Brain pericyte (primary cell): ENCODE results near the gene MOCS2.
"Not testable (repeated sequence)": the region's sequence is repeated elsewhere in the genome, so short reads cannot be mapped to it uniquely, and the experiment has no call there.

Source experiments
- DNase-seq: peaks from one replicate; pipeline ENCODE4 v3.0.0-alpha.2; 2012; ENCODE audit warnings: low read depth, low spot score

The MOCS2 gene, protein sequence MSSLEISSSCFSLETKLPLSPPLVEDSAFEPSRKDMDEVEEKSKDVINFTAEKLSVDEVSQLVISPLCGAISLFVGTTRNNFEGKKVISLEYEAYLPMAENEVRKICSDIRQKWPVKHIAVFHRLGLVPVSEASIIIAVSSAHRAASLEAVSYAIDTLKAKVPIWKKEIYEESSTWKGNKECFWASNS

DNA sequence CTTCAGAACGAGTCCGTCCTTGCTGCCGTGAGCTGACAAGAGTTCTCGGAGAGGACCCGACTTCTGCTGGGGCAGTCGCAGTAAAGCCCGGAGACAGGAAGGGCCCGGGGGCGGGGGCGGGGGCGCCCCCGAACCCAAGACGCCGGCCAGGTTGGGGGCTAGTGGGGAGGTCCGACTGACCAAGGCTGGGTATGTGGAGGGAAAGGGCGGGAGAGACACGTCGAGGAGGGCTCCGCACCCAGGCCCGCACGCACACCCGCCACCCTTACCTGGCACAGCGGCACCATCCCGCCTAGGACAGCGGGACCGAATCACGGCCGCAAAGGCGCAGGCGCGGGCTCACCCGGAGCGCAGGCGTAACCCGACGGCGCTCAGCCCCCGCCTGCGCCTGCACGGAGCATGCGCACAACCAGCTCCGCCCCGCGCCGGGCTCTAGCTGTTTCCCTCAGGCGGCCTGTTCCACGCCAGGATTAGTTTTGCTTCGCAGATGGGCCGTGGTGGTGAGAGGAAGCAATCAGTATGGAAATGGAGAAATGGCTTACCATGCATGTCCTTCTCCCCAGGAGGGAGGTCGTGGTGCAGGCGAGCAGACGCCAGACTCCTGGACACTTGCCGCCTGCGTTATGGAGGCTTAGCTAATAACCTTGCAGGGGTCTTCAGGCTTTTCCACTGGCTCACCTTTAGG, at the start of gene MOCS2:
Gene MOCS2, minus strand, starts transcription at position 315 of the 685 bp plus-strand sequence. CDS start 2,583 bp downstream, outside the sequence.
- DNase-seq: peak; percentile 60

DNA sequence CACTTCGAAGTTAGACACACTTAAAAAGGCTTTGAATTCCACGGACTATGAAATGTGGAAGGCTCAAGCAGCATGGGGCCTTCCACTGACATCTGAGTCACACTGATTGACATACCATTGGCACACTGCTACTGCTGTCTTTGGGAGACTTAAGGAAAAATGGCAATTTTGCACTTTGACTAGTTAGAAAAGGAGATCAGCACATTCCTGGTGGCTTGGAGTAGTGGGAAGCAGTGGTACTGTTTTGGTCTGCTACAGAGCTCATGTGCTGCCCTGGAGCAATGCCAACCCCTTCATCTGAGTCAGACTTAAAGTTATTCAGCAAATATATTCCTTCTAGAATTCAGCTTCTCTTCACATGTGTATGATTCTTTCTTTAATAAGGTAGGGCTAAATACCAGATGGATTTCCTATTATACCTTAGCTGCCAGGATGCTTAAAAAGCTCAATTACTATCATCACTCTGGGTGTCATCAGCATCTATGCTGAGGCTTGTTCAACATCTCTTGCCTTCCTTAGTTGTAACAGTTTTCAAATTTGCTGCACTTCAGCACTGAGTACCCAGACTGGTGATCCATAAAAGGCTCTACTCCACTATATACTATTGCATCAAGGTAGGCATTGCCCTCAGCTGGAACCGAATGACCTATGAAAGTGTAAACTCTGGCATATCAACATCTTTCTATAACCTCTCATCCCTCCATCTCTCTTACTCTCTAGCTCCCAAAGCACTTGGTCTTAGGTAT, 42.3 kb upstream of the MOCS2 start:
- DNase-seq: peak; percentile 73

DNA sequence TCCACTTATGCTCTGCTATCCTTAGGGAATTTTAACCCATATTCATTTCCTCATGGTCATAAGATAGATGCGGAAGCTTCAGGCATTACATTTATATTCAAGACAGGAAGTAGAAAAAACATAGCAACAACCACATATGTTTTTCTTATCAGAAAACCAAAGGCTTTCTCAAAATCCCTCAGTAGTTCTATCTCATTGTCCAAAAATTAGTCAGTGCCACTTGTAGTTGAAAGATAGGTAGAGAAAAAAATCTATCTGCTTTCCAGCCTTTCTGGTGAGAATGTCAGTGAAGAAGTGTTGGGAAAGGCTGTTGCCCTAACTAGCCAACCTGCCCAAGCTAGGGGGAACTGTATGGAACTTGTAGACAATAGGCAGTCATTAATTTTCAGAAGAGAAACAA, 23.5 kb upstream of the MOCS2 start:
- no peak for DNase-seq

DNA sequence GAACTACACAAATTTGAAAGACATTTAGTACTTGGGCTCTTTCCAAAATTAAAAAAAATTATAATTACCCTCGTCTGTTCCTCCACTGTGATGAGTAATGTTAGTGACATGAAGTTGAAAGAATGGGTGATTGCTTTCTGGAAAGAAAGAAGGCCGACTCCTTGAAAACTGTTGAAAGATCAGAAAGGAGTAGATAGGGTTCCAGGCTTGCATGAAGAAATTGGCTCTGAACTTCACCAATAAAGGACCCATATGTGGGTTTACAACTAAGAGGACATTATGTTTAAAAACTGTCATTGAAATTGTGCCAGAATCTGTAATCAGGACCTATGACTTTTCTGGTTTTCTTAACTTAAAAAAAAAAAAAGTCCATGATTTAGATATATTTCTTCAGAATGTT, 20.7 kb upstream of the MOCS2 start:
- no peak for DNase-seq

DNA sequence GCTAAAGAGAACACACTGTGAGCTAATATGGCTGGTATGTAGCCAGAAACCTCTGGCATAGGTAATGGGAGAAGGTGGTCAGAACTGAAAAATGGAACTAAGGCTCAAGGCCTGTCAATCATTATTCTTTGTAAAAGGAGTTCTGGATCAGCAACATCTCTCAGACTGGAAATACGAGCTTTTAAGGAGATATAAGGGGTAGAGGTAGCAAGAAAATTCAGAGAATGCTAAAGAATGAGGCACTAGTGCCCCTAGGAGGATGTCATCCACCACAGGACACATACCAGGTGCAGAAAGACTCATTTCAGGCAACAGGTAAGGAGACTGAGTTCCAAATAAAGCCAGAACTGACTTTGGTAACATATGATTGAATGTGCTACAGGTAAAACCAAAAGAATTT, 18.9 kb upstream of the MOCS2 start:
- no peak for DNase-seq

DNA sequence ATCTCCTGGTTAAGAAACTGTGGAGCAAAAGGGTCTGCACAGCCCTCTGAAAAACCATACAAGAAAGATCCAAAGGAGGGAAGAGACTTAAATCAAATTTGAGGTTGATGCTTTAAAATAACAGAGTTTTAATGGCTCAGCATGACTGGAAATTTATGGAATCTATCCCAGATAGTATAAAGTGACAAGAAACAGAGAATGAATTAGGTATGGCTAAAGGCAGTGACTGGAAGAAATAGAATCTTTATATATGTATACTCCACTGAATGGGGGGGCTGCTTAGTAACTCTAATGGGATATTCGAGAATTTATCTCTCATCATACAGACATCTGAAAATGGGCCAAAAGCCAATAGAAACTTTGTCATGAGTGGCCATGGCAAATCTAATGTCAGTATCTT, 17.6 kb upstream of the MOCS2 start:
- DNase-seq: no peak

DNA sequence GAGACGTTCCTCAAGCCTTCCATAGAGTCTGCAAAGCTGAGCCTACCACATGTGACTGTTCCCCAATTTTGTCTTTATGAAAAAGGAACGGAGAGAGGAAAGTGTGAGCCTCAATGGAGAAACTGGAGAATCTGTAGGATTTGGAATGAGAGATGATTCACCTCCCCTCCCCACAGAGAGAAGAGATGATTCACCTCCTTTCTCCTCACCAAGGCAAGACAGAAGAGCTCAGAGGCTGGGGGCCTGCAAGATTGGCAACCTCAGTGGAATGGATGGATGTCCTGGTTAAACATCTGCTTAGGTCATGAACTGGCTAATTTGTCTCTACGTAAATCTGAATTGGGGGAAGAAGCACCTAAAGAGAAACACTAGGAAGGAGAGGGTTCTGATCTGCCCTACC, 17.0 kb upstream of the MOCS2 start:
- DNase-seq: no peak

DNA sequence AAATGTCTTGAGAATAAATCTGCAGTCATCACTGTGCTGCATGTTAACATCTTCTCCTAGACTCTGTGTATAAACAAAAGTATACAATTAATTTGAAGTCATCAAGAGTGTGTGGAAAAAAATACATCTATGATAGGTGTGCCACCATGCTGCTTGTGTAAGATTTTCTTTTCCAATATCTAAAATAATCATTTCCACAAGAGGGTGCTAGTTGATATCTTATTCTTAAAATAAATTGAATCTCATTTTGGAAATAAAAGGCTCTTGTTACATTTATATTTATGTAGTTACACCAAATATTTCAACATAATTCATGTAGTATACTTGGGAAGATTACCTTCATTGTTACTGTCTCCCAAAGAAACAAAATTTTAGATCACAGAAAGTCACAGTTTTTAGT, 14.1 kb upstream of the MOCS2 start:
- DNase-seq: no peak

DNA sequence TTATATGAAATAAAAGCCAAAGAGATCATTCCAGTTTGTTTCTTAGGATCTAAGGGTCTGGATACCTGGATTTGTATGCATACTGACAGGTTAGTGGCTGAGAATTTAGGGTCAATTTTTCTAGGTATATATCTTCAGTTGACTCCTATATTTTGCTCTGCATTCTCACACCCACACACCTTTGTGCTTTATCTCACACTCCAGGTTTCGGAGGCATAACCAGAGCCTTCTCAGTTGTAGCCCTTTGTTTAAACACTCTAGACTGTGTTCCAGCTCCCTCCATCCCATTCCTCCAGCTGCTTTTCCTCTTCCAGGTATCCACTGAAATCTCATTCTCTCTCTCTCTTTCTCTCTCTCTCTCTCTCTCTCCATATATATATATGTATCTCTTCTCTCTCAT, 10.6 kb upstream of the MOCS2 start:
- DNase-seq: no peak

DNA sequence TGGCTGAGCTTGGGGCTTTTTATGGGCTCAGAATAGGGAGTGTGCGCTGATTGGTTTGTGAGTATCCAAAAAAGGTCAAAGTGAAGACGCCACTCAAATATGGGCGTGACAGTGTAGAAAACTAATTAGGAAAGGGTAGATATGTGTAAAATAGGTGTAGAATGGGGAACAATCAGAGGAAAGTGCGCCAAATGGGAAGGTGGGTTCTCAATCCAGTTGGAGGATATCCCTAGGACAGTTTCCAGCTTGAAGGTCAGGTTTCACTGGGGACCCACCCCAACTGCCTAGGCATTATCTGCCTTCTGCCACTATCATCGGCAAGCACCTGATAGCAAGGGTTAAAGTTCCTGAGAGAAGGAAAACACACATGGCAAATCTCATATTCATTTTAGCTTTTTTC, 9.3 kb upstream of the MOCS2 start:
- no peak for DNase-seq

DNA sequence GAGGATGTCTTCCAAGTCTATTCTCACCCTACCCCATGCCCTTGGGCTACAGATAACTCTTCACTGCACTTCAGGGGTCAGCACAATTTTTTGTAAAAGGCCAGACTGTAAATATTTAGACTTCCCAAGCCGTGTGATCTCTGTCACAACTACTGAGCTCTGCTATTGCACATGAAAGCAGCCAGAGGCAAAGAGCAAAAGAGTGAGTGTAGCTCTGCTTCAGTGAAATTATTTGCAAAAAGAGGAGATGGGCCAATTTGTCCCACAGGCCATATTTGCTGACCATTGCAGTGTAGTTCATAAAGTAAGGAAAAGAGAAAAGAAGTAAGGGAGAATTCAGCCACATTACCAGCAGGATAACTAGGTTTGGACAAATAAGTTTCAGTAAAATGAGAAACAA, 7.0 kb upstream of the MOCS2 start:
- DNase-seq: no peak

DNA sequence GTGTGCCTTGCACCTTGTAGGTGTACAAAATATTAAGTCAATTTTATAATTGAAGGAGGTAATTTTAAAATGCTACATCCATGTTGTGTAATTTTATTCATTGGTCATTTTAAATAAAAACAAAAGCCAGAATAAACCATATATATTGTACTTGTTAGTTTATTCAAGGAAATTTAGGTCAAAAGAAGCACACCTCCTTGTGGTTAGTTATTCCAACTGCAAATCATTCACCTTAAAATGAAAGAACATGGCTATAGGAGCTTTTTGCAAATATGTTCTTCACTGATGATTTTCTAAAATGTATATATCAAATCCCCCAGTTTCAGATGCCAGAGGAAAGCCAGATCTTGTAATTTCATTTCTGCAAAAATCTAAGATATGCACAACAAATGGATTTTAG, 5.4 kb upstream of the MOCS2 start:
- no peak for DNase-seq

DNA sequence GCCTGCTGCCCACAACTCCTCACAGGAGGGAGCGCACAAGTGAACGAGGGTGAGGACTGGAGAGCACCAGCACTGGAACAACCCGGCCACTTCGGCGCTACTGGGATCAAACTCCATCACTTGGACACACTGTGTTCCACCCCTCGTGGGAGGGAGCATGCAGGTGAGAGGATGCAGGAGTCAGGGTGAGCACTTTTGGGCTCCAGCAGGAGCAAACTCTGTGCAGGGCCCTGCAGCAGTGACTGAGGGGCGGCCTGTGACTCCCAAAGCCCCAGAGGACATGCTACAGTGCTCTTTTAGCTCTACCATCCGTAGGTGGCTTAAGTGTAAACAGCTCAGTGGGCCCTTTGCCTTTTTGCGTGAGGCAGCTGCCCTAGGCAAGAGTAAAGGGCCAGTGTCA, 4.4 kb upstream of the MOCS2 start:
- DNase-seq: no peak

DNA sequence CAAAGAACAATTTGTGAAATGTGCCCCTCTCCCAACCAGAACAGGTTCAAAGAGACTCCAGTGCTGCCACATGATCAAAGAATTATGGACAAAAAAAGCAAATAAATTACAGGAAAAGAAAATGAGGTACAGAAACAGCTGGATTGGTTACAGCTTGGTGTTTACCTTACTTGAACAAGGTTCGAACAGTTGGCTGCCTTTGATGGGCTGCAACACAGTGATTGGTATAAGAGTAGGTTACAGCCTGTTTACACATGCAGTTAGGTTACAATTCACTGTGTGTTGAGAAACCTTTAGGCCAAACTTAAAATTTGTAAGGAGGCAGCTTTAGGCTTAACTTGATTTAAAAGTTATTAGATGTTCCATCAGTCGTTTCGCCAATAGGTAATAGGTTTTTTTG, 3.4 kb upstream of the MOCS2 start:
- no peak for DNase-seq

DNA sequence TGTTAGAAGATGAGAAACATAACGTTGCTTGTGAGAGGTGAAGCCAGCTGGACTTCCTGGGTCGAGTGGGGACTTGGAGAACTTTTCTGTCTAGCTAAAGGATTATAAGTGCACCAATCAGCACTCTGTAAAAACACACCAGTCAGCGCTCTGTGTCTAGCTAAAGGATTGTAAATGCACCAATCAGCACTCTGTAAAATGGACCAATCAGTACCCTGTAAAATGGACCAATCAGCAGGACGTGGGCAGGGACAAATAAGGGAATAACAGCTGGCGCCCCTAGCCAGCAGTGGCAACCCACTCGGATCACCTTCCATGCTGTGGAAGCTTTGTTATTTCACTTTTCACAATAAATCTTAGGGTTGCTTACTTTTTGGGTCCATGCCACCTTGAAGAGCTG, 2.8 kb upstream of the MOCS2 start:
- DNase-seq: not testable (repeated sequence)

DNA sequence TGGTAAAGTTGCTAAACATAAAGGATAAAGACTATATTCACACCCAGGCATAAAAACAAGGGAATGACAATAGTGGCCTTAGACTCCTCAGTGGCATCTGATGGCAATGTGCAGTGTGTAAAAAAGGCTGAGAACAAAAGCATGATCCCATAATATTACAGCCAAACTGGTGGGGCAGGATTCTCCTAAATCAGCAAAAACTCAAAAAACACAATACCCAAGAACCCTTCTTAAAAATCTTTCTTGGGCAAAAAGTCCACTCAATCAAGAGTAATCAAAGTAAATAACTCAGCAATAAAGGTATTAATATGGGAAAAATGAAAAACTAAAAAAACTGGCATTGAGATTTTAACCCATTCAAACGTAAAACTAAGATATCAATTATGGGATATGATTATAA, 1.6 kb upstream of the MOCS2 start:
- DNase-seq: no peak

DNA sequence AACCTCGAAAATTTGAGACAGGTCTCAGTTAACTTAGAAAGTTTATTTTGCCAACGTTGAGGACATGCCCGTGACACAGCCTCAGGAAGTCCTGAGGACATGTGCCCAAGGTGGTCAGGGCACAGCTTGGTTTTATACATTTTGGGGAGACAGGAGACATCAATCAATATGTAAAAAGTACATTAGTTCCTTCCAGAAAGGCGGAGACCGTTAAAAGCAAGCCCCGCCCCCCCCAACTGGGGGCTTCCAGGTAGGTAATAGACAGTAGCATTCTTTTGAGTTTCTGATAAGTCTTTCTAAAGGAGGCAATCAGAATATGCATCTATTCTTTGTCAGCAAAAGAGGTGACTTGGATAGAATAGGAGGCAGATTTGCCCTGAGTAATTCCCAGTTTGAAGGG, 599 bp upstream of the MOCS2 start:
- no peak for DNase-seq

DNA sequence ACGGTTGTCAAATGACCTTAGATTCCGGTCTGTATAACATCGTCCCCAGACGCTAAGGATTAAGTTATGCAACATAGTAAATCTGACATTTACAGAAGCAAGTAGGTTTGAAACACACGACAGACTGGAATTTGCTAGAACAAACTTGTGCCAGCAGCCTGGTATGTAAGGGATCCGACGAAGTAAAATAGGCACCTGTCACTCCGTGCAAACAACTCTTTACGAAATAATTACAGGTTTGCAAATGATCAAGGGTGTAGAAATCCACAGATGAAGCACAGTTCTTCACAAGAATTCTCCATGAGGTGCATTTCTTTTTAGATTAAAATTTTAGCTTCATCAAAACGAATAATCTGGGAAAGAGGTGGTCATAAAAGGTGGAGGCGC, 508 bp downstream of the MOCS2 start:
- no peak for DNase-seq

DNA sequence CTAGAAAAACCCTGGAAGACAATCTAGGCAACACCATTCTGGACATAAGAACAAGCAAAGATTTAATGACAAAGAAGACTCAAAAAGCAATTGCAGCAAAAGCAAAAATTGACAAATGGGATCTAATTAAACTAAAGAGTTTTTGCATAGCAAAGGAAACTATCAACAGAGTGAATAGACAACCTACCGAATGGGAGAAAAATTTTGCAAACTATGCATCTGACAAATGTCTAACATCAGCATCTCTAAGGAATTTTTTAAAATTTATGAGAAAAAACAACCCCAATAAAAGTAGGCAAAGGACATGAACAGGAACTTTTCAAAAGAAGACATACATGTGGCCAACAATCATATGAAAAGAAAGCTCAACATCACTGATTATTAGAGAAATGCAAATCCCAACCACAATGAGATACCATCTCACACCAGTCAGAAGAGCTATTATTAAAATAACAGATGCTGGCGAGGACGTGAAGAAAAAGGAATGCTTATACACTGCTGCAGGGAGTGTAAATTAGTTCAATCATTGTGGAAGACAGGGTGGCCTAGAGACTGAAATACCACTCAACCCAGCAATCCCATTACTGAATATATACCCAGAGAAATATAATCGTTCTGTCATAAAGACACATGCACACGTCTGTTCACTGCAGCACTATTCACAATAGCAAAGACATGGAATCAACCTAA, 3.8 kb downstream of the MOCS2 start:
- no peak for DNase-seq

DNA sequence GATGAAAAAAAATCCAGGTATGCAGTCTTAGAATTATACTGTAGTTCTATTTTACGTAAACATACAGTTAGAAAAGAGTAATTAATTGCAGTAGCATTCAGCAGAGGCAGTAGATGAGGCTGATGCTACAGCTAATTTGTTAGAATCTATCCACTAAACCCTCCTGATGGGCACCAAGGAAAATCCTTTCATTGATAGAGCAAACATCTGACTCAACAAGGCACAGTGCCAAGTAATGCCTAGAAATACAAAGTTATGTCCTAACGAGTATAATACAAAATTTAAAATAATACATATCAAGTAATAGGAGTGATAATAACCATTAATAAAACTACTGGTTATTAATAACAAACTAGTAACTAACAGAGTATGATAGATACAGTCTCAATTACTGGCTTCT, 9.0 kb downstream of the MOCS2 start:
- no peak for DNase-seq

DNA sequence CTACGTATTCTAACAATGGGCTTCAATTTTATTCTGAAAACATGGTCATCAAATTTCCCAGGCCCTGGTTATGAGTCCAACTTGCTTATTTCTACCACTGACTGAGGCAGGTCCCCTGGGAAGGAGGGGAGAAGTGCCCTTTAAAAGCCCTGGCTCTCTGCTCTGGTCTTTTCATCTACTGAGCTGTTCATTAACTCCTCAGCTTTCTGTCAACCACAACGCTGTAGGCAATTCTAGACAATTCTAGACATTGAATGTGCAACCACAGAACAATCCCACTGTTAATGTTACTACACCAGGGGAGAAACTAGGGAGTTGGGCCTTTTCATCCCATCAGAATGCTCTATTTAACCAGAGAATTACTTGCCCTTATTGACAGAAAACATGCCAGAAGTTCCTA, 10.0 kb downstream of the MOCS2 start:
- DNase-seq: no peak

DNA sequence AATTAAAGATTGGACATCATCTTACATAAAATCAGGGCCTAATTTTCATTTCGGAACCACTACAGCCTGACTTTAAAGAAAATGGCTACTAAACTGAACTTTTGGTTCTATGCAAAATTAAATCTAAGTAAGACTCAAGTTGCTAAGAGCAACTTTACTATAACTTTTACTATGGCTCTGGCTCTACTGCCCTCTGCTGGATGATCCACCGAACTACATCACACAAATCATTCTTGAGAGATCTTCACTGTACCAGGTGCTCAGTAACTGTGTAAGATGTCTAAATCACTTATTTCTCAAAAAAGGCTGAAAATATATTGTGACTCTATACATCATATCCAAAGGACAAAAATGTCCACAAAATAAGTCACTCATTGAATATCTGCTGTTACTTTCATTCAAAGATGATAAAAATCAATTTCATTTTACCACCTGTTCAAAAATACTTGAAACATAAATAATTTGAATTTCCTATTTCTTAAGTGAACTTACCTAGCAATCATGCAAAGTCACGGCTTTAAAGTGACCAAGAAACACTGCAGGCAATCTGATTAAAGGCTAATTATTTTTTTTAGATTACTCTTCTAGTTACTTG, 13.5 kb downstream of the MOCS2 start:
- DNase-seq: peak; percentile 36
